ENCODE data around the gene ADAD2. TPM values are rescaled to one million over a fixed set of nuclear protein-coding genes. Genes with fewer than 3 reads are reported as not detected.

Gene ADAD2
- total and polyA plus RNA-seq, 9 of the 15 experiments (the other 6 are each of a cell fraction or from before 2014, with no cell fraction given): 0.07 TPM; not detected in 8

GRCh38 chr16:84228256-84228838 lies 37.4 kb downstream of the ADAD2 start:
- WGBS (ENCODE audit: insufficient coverage, low coverage, missing lambda C conversion rate): 0% methylated on average over 9 of the region's 18 CpGs
- no peak overlapping the region for H3K27ac ChIP-seq (ENCODE audit: extremely low read depth, low read depth, low read length)
- no TSS peak for BruUV-seq (replicated peaks)
- peak overlapping the region in 1 of 2 experiments; percentile 14; a peak in 2 of 4 replicates for H3K9ac ChIP-seq (ENCODE audit: insufficient read depth in 1 of 2, low read depth in 2 of 2, low read length in 2 of 2)
- no peaks in the 10 kb centered on the region for H4K20me1 ChIP-seq (replicated peaks; ENCODE audit: control insufficient read depth, insufficient read depth, low read length)
- H3K9me3 ChIP-seq (replicated peaks; ENCODE audit: control insufficient read depth, insufficient read depth, low read depth, low read length): no peaks in the 10 kb centered on the region
- intact Hi-C loops (cut with micrococcal nuclease) (no loop called here), in situ Hi-C loops (cut with MboI) (no loop called here)
- H2AFZ ChIP-seq (ENCODE audit: low read depth, low read length): peak overlapping the region; percentile 38
- peak; percentile 88 for ATAC-seq
- POLR2A ChIA-PET: interaction anchor here (0.5 to 1.1 kb wide), 7 partner anchors 13 to 225 kb away, joined by 3 to 5 read pairs (median 4); partner anchors contain the start of gene TAF1C
- DNase-seq (ENCODE audit: extremely low read depth in 1 of 4, low spot score in 3 of 4): peak; percentile 83 to 86 (median 84)
- FAIRE-seq: peak; percentile 88
- H3K4me1 ChIP-seq (replicated peaks in 1 of 2; ENCODE audit: control insufficient read depth in 2 of 2, insufficient read depth in 2 of 2, low read length in 2 of 2): peaks cover 13 to 16% of the 10 kb centered on the region in 2 experiments
- no peaks in the 10 kb centered on the region for H3K36me3 ChIP-seq (ENCODE audit: control insufficient read depth, insufficient read depth, low read length)
- H3K79me2 ChIP-seq (ENCODE audit: control insufficient read depth, insufficient read depth, low read length): no peaks in the 10 kb centered on the region
- CTCF ChIA-PET (ENCODE audit: low intra/inter-chr PET ratio): no interaction called here
- H3K4me2 ChIP-seq (ENCODE audit: insufficient read depth, low read length): peak overlapping the region; percentile 44
- H3K27me3 ChIP-seq (ENCODE audit: control insufficient read depth in 2 of 2, insufficient read depth in 2 of 2, low read length in 2 of 2): peaks cover 23 to 57% of the 10 kb centered on the region in 2 experiments; a peak in 4 of 5 replicates
- H3K4me3 ChIP-seq: no peak overlapping the region
- no peaks in the 10 kb centered on the region for H3K9me1 ChIP-seq (ENCODE audit: control insufficient read depth, insufficient read depth, low read length)
- TF ChIP-seq NR2C2 (CRISPR knock-in tag; IDR thresholded peaks at IDR 0.05) (no peak), NR2C2 (tag; IDR thresholded peaks at IDR 0.05) (peak; percentile 58; the same call in 1 of the 2 replicates), MCM2 (IDR thresholded peaks at IDR 0.05; ENCODE audit: low read depth) (no peak), NR3C1 (CRISPR knock-in tag; IDR thresholded peaks at IDR 0.05) (no peak), ZNF395 (CRISPR knock-in tag; IDR thresholded peaks at IDR 0.05) (no peak), SMARCA4 (IDR thresholded peaks at IDR 0.05) (peak; percentile 61), PRDM10 (IDR thresholded peaks at IDR 0.05; ENCODE audit: partially characterized antibody) (peak; percentile 81), PYGO2 (tag; IDR thresholded peaks at IDR 0.05) (no peak), SPI1 (IDR thresholded peaks at IDR 0.05; ENCODE audit: borderline replicate concordance, low read depth, low read length) (0 out of 2 replicates have a peak, but pooled peaks have one; percentile 24), FOS (IDR thresholded peaks at IDR 0.05; ENCODE audit: extremely low read depth, insufficient read length) (peak; percentile 8), MYNN (IDR thresholded peaks at IDR 0.05) (peak; percentile 81), MYNN (CRISPR knock-in tag; IDR thresholded peaks at IDR 0.05) (no peak), NFE2L1 (tag; IDR thresholded peaks at IDR 0.05; ENCODE audit: borderline replicate concordance, low read depth) (peak; percentile 48; the same call in 1 of the 2 replicates), ZNF316 (IDR thresholded peaks at IDR 0.05) (peak; percentile 93), ZEB2 (IDR thresholded peaks at IDR 0.05) (peak; percentile 43; the same call in 1 of the 2 replicates), HLTF (IDR thresholded peaks at IDR 0.05) (0 out of 2 replicates have a peak, but pooled peaks have one; percentile 17)
- TF ChIP-seq, protein P1, sequence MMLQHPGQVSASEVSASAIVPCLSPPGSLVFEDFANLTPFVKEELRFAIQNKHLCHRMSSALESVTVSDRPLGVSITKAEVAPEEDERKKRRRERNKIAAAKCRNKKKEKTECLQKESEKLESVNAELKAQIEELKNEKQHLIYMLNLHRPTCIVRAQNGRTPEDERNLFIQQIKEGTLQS (IDR thresholded peaks at IDR 0.05): peak; percentile 98
- TF ChIP-seq, protein P1 (CRISPR knock-in tag; conservative IDR thresholded peaks at IDR 0.05): no peak

Data from K562 (cell line).